ENCODE data around the gene COL4A3.

DNA sequence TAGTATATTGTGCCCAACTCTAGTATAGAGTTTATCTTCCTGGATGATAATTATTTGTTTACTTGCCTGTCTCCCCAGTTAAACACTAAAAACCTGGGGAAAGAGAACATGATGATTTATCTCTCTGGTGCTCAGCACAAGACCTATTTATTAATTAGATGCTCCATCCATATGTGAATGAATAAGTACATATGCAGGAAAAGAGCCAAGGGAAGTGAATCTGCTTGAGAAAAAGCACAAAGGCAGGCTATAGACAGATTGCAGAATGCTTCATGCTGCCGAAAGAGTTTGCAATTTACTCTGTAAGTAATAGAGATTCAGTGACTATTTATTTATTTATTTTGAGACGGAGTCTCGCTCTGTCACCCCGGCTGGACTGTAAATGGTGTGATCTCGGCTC, 123.3 kb downstream of the COL4A3 start:
- TF ChIP-seq CTCF (conservative IDR thresholded peaks at IDR 0.05) (no peak), ZFX (IDR thresholded peaks at IDR 0.05) (no peak)

Measured in C4-2B (cell line).